OCI-LY1 (cell line): ENCODE results near the gene OR51E2.

Experiments
- H2AFZ ChIP-seq: fragments of 200-600 bp; sonication (generic), shearing (Covaris generic); 2 replicates; pipeline ENCODE4 v1.6.0; 2014; ENCODE audit warnings: antibody characterized with exemption, mild to moderate bottlenecking, low read length
- H3F3A ChIP-seq: fragments of 200-600 bp; sonication (generic), shearing (Covaris generic); 2 replicates; pipeline ENCODE4 v1.6.0; 2014; ENCODE audit warnings: mild to moderate bottlenecking, antibody characterized with exemption, low read length, moderate library complexity; ENCODE audit not compliant: insufficient read depth
- H3K27ac ChIP-seq: fragments of 200-600 bp; sonication (generic); 2 replicates; pipeline ENCODE4 v1.5.1; 2014; ENCODE audit warnings: low read length, mixed run types, mild to moderate bottlenecking, low read depth; ENCODE audit not compliant: poor library complexity, severe bottlenecking
- H3K27me3 ChIP-seq: fragments of 200-600 bp; sonication (generic); 2 replicates; pipeline ENCODE4 v1.6.0; 2014; ENCODE audit warnings: antibody characterized with exemption, mild to moderate bottlenecking, low read length, moderate library complexity; ENCODE audit not compliant: insufficient read depth
- H3K36me3 ChIP-seq: fragments of 200-600 bp; sonication (generic); 2 replicates; pipeline ENCODE4 v1.6.1; 2014; ENCODE audit warnings: mild to moderate bottlenecking, antibody characterized with exemption, low read length, moderate library complexity, mixed read lengths; ENCODE audit not compliant: insufficient read depth
- H3K4me1 ChIP-seq: fragments of 200-600 bp; sonication (generic); 2 replicates; pipeline ENCODE4 v1.5.1; 2014; ENCODE audit warnings: mild to moderate bottlenecking, low read length, moderate library complexity; ENCODE audit not compliant: insufficient read depth, severe bottlenecking
- H3K4me2 ChIP-seq: fragments of 200-600 bp; sonication (generic), shearing (Covaris generic); 2 replicates; pipeline ENCODE4 v1.6.1; 2014; ENCODE audit warnings: low read length
- H3K4me3 ChIP-seq: fragments of 200-600 bp; sonication (generic); 2 replicates; pipeline ENCODE4 v1.5.1; 2014; ENCODE audit warnings: low read length, low read depth, mild to moderate bottlenecking, mixed read lengths; ENCODE audit not compliant: poor library complexity, severe bottlenecking
- H3K79me2 ChIP-seq: fragments of 200-600 bp; shearing (Covaris generic); 2 replicates; pipeline ENCODE4 v1.6.1; 2016; ENCODE audit warnings: mixed run types, low read length, mixed read lengths; ENCODE audit not compliant: insufficient read depth
- H3K9ac ChIP-seq: fragments of 200-600 bp; sonication (generic), shearing (Covaris generic); 2 replicates; pipeline ENCODE4 v1.6.1; 2014; ENCODE audit warnings: mild to moderate bottlenecking, low read length, mixed read lengths
- H3K9me2 ChIP-seq: fragments of 200-600 bp; sonication (generic), shearing (Covaris generic); 2 replicates; pipeline ENCODE4 v1.6.1; 2014; ENCODE audit warnings: low read depth, mild to moderate bottlenecking, low read length, mixed read lengths
- H3K9me3 ChIP-seq: fragments of 200-600 bp; shearing (Covaris generic); 2 replicates; pipeline ENCODE4 v1.6.1; 2014; ENCODE audit warnings: low read length, mixed read lengths
- H4K20me1 ChIP-seq: fragments of 200-600 bp; sonication (generic), shearing (Covaris generic); 2 replicates; pipeline ENCODE4 v1.6.0; 2016; ENCODE audit warnings: mild to moderate bottlenecking, low read length; ENCODE audit not compliant: insufficient read depth
- CTCF ChIP-seq: fragments of 200-600 bp; sonication (generic), shearing (Covaris generic); IDR thresholded peaks from 2 replicates; pipeline ENCODE4 v1.5.1; 2017; ENCODE audit warnings: mild to moderate bottlenecking, antibody characterized with exemption, low read length, moderate library complexity, mixed read lengths
- EZH2 ChIP-seq: fragments of 200-600 bp; sonication (generic), shearing (Covaris generic); IDR thresholded peaks from 2 replicates; pipeline ENCODE4 v1.8.0; 2017; ENCODE audit warnings: borderline replicate concordance, mixed run types, mild to moderate bottlenecking, antibody characterized with exemption, low read length, moderate library complexity, mixed read lengths

Gene OR51E2

GRCh38 chr11:4658629-4659445 is 38.8 kb downstream of the OR51E2 start:
- no peaks in the 10 kb centered on the region for H3K27me3 ChIP-seq
- H3K27ac ChIP-seq: no peak overlapping the region
- H3K9ac ChIP-seq: no peak overlapping the region
- H3K36me3 ChIP-seq: no peaks in the 10 kb centered on the region
- no peaks in the 10 kb centered on the region for H3K79me2 ChIP-seq
- no peaks in the 10 kb centered on the region for H4K20me1 ChIP-seq
- no peaks in the 10 kb centered on the region for H3K9me2 ChIP-seq
- H2AFZ ChIP-seq: no peak overlapping the region
- H3K4me2 ChIP-seq: no peak overlapping the region
- no peaks in the 10 kb centered on the region for H3F3A ChIP-seq
- TF ChIP-seq CTCF (no peak), EZH2 (no peak)
- no peak overlapping the region for H3K4me3 ChIP-seq
- no peaks in the 10 kb centered on the region for H3K9me3 ChIP-seq
- no peaks in the 10 kb centered on the region for H3K4me1 ChIP-seq

GRCh38 chr11:4654635-4655369 is 42.9 kb downstream of the OR51E2 start:
- no peak overlapping the region for H3K9ac ChIP-seq
- no peaks in the 10 kb centered on the region for H3K36me3 ChIP-seq
- H3K4me1 ChIP-seq: no peaks in the 10 kb centered on the region
- H3K9me3 ChIP-seq: no peaks in the 10 kb centered on the region
- H3K79me2 ChIP-seq: no peaks in the 10 kb centered on the region
- no peak overlapping the region for H3K4me2 ChIP-seq
- no peaks in the 10 kb centered on the region for H4K20me1 ChIP-seq
- no peaks in the 10 kb centered on the region for H3K27me3 ChIP-seq
- no peaks in the 10 kb centered on the region for H3K9me2 ChIP-seq
- H3K27ac ChIP-seq: no peak overlapping the region
- H2AFZ ChIP-seq: no peak overlapping the region
- TF ChIP-seq EZH2: no peak
- no peak for TF ChIP-seq CTCF
- H3K4me3 ChIP-seq: no peak overlapping the region
- H3F3A ChIP-seq: no peaks in the 10 kb centered on the region

DNA sequence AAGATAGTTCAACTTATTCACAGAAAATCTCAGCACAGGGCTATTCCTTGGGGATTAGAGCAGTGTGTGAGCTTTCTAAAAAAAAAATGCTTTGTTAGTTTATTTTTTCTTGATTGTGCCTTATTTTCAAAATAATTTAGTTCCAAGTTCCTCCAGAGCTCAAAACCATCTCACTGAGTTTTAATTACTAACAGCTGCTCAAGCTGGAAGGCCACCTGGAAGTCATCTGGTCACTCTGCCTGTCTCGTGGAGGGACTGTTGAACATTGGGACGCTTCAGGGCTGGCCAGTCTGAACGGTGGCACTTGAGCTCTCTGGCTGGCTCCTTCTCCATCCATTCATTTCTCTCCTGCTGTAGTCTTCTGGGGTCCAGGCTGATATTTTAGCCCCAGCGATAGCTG is 49.9 kb downstream of the OR51E2 start:
- Histone ChIP-seq H3K9ac (no peak overlapping the region), H3K4me2 (no peak overlapping the region), H3K79me2 (no peaks in the 10 kb centered on the region), H2AFZ (no peak overlapping the region), H3K27ac (no peak overlapping the region), H3K9me2 (no peaks in the 10 kb centered on the region), H3F3A (no peaks in the 10 kb centered on the region), H3K4me1 (no peaks in the 10 kb centered on the region), H3K27me3 (no peaks in the 10 kb centered on the region), H3K4me3 (no peak overlapping the region), H4K20me1 (no peaks in the 10 kb centered on the region), H3K36me3 (no peaks in the 10 kb centered on the region), H3K9me3 (no peaks in the 10 kb centered on the region)
- no peak for TF ChIP-seq EZH2
- TF ChIP-seq CTCF: no peak
